ENCODE results near the gene VAC14. TPM values are rescaled to one million over a fixed set of nuclear protein-coding genes. Genes with fewer than 3 reads are reported as not detected.

VAC14 gene
- total RNA-seq, 1 experiment from 2014 or later, result 49.9 TPM

- DNase-seq, result no peak
- no peak overlapping the region for H2BK15ac ChIP-seq (ENCODE audit: low read depth, low read length)
- no peak overlapping the region for H3K27ac ChIP-seq (ENCODE audit: insufficient read length, low read depth, low read length)
- no CpG with 5 or more reads among the region's 15 CpGs for WGBS (ENCODE audit: extremely low coverage, insufficient read length, low lambda C conversion rate)
- no peaks in the 10 kb centered on the region for H3K27me3 ChIP-seq (ENCODE audit: insufficient read depth, low read length)
- H3K79me1 ChIP-seq (ENCODE audit: insufficient read depth, low read depth, low read length, poor library complexity, severe bottlenecking), result no peaks in the 10 kb centered on the region
- no peak overlapping the region for H3K4me2 ChIP-seq (ENCODE audit: insufficient read depth, insufficient read length, low read length)
- H3K23me2 ChIP-seq (ENCODE audit: insufficient read length, low read depth, low read length, poor library complexity, severe bottlenecking), result no peaks in the 10 kb centered on the region
- no peak overlapping the region for H2BK5ac ChIP-seq (ENCODE audit: insufficient read length, low read length)
- H4K91ac ChIP-seq (ENCODE audit: insufficient read length, low read depth, low read length), result no peak overlapping the region
- no peak overlapping the region for H3K23ac ChIP-seq (ENCODE audit: insufficient read length, low read depth, low read length)
- Mint-ChIP-seq H3K27ac (peak overlapping the region in 1 of 3 experiments; percentile 75; a peak in 2 of 7 replicates), H3K4me1 (peaks cover 16 to 20% of the 10 kb centered on the region in 2 experiments), H3K27me3 (ENCODE audit: low read depth) (peaks cover 1% of the 10 kb centered on the region; the same call in 1 of the 2 replicates), H3K4me3 (no peak overlapping the region), H3K9me3 (peaks cover 4 to 8% of the 10 kb centered on the region in 2 experiments; a peak in 3 of 5 replicates), H3K36me3 (ENCODE audit: insufficient read depth in 1 of 3, low read depth in 3 of 3) (peaks cover 19 to 27% (median 21%) of the 10 kb centered on the region in 3 experiments)
- H3T11ph ChIP-seq (ENCODE audit: low read length), result no peak overlapping the region
- no peak for TF ChIP-seq CTCF (conservative IDR thresholded peaks at IDR 0.05)
- H4K5ac ChIP-seq (ENCODE audit: insufficient read length, low read depth, low read length), result no peak overlapping the region
- no peaks in the 10 kb centered on the region for H4K20me1 ChIP-seq (ENCODE audit: control insufficient read depth, insufficient read depth, insufficient read length)
- H3K18ac ChIP-seq (ENCODE audit: insufficient read length, low read depth, low read length), result no peak overlapping the region
- no peak overlapping the region for H2BK12ac ChIP-seq (ENCODE audit: insufficient read length, low read depth, low read length)
- no peak overlapping the region for H3K56ac ChIP-seq (ENCODE audit: insufficient read length, low read depth, low read length)
- no peak overlapping the region for H2AFZ ChIP-seq (ENCODE audit: low read length)
- no peaks in the 10 kb centered on the region for H3K79me2 ChIP-seq (ENCODE audit: insufficient read depth, low read length)
- no peak overlapping the region for H2AK5ac ChIP-seq (ENCODE audit: insufficient read length, low read length)
- H2BK20ac ChIP-seq (ENCODE audit: low read depth, low read length, poor library complexity, severe bottlenecking), result no peak overlapping the region
- no peak overlapping the region for H3K14ac ChIP-seq (ENCODE audit: insufficient read depth, low read length)
- no peak overlapping the region for H3K9ac ChIP-seq (ENCODE audit: extremely low read depth, insufficient read length, low read length)
- H3K4me1 ChIP-seq (ENCODE audit: insufficient read depth, low read length), result peaks cover 7% of the 10 kb centered on the region; the same call in 1 of the 2 replicates
- no peak overlapping the region for H4K8ac ChIP-seq (replicated peaks; ENCODE audit: insufficient read length, low read depth, low read length)
- no peak overlapping the region for H2BK120ac ChIP-seq (ENCODE audit: low read depth, low read length, poor library complexity, severe bottlenecking)
- no peaks in the 10 kb centered on the region for H3K9me3 ChIP-seq (ENCODE audit: control insufficient read depth, low read depth, low read length)
- H3K4ac ChIP-seq (ENCODE audit: low read depth, low read length), result no peak overlapping the region
These were observed 54.1 kb downstream of the VAC14 start for GRCh38 chr16:70746708-70747424.
